ENCODE measurements around the gene ZNF366.

GRCh38 chr5:72407078-72407477 is 100.1 kb downstream of the ZNF366 start:
- TF ChIP-seq CTCF (IDR thresholded peaks at IDR 0.05; ENCODE audit: poor library complexity): no peak
- no peak for TF ChIP-seq EZH2 (IDR thresholded peaks at IDR 0.05; ENCODE audit: borderline replicate concordance)
